Measurements from ENCODE around the gene LYRM9.
A peak's percentile ranks its signal among the peaks of the same experiment; 100 is the strongest.
"Not testable (repeated sequence)": the region's sequence is repeated elsewhere in the genome, so short reads cannot be mapped to it uniquely, and the experiment has no call there.

Gene LYRM9

GRCh38 chr17:27905447-27906225 lies 12.5 kb upstream of the LYRM9 start:
- DNase-seq: no peak

GRCh38 chr17:27904534-27905446 lies 11.6 kb upstream of the LYRM9 start:
- no peak for DNase-seq

- DNase-seq: no peak
These were observed 10.9 kb upstream of the LYRM9 start for GRCh38 chr17:27904114-27904513.

GRCh38 chr17:27899525-27899924 lies 6.4 kb upstream of the LYRM9 start:
- no peak for DNase-seq

GRCh38 chr17:27898096-27898495 lies 4.9 kb upstream of the LYRM9 start:
- no peak for DNase-seq

GRCh38 chr17:27896701-27897100 lies 3.5 kb upstream of the LYRM9 start:
- no peak for DNase-seq

GRCh38 chr17:27895940-27896535 lies 2.9 kb upstream of the LYRM9 start:
- no peak for DNase-seq

- no peak for DNase-seq
These were observed 2.1 kb upstream of the LYRM9 start for GRCh38 chr17:27895123-27895895.

GRCh38 chr17:27893841-27894503 lies 807 bp upstream of the LYRM9 start:
- no peak for DNase-seq

GRCh38 chr17:27892542-27892865 lies 661 bp downstream of the LYRM9 start:
- no peak for DNase-seq

GRCh38 chr17:27891841-27892240 lies 1.3 kb downstream of the LYRM9 start:
- no peak for DNase-seq

GRCh38 chr17:27889711-27890251 lies 3.4 kb downstream of the LYRM9 start:
- no peak for DNase-seq

- DNase-seq: no peak
These were observed 4.2 kb downstream of the LYRM9 start for GRCh38 chr17:27888945-27889344.

- no peak for DNase-seq
These were observed 5.1 kb downstream of the LYRM9 start for GRCh38 chr17:27888067-27888466.

- DNase-seq: not testable (repeated sequence)
These were observed 6.7 kb downstream of the LYRM9 start for GRCh38 chr17:27886348-27886906.

- DNase-seq: no peak
These were observed 10.9 kb downstream of the LYRM9 start for GRCh38 chr17:27882162-27882840.

GRCh38 chr17:27879987-27880608 lies 13.1 kb downstream of the LYRM9 start:
- DNase-seq: peak; percentile 76

- DNase-seq: peak; percentile 51
These were observed 14.2 kb downstream of the LYRM9 start for GRCh38 chr17:27878776-27879562.

- no peak for DNase-seq
These were observed 19.4 kb downstream of the LYRM9 start for GRCh38 chr17:27873746-27874145.

GRCh38 chr17:27873211-27873610 lies 20.0 kb downstream of the LYRM9 start:
- DNase-seq: no peak

Data from activated CD4-positive, alpha-beta T cell treated with anti-CD3 and anti-CD28 coated beads, Interleukin-2, amount 50 U/mL, for 16 hours (primary cell).